HG02852 (cell line): ENCODE measurements around the gene WFDC10A.
"Not testable (repeated sequence)": the region's sequence is repeated elsewhere in the genome, so short reads cannot be mapped to it uniquely, and the experiment has no call there.

Experiments used
- ATAC-seq: cut with Tn5 transposase; IDR thresholded peaks from one replicate; pipeline ENCODE4 v1.9.1; 2021; ENCODE audit warnings: mild to moderate bottlenecking, moderate library complexity; ENCODE audit not compliant: unreplicated experiment

Gene WFDC10A

DNA sequence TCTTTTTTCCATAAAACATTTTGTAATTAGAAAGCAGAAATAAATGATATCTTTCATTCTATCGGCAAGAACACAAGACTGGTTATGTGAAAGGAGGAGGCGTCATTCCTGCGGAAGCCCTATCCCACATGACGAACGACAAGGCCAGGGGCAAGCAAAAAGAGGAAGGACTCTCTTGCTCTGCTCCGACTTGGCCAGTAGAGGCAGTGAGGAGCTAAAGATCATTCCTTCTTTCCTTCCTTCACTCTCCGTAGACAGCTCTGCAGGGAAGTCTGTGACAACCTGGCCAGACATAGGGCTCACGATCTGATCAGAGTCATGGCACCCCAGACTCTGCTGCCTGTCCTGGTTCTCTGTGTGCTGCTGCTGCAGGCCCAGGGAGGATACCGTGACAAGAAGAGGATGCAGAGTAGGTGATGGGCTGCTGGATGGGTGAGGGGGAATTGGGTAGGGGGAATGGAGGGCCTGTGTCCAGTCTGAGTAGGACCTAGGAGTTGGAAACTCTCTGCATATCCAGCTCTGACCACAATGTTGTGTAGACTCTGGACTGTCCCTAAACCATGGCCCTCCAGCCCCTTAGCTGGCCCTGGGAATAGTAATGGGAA lies at the start of gene WFDC10A:
WFDC10A (plus strand) TSS at position 244 of the 605 bp plus-strand sequence; CDS start at position 319, 75 bp downstream.
- no peak for ATAC-seq

DNA sequence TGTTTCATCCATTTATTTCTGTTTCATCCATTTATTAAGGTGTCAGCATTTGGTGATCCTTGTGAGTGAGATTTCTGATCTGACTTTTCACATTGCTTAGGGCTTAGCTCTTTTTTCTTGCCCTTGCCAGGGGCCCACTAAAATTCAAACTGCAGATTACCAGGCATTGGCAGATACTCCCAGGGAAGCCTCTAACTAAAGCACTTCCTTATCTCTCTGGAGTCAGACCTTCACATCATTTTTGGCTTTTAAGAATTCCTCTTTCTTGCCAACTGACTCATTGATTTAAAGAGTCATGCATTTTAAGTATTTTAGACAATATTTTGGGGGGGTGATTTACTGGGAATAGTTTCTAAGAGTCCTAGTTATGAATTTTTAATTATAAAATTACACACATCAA lies 47.8 kb upstream of the WFDC10A start:
- ATAC-seq: no peak

DNA sequence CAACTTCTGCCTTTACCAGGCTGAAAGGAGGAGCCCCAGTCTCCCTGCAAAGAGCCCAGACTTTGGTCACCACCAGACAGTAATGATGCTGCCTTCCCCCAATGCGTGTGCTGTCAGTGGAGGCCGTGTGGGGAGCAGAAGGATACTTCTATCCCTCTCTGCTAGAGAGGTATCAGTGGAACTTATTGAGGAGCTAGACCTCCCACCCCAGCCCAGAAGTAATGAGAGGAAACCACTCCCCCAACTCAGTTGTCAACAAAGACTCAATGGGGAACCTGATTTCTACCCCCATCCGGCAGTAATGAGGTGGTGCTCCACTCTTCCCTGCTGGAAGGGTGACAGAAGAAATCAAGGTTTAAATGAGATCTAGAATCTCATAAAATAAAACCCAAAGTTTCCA lies 46.0 kb upstream of the WFDC10A start:
- ATAC-seq: no peak

DNA sequence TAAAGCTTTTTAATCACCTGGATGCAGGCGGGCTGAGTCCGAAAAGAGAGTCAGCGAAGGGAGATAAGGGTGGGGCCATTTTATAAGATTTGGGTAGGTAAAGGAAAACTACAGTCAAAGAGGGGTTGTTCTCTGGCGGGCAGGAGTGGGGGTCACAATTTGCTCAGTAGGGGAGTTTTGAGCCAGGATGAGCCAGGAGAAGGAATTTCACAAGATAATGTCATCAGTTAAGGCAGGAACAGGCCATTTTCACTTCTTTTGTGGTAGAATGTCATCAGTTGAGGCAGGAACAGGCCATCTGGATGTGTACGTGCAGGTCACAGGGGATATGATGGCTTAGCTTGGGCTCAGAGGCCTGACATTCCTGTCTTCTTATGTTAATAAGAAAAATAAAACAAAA lies 45.2 kb upstream of the WFDC10A start:
- not testable (repeated sequence) for ATAC-seq

DNA sequence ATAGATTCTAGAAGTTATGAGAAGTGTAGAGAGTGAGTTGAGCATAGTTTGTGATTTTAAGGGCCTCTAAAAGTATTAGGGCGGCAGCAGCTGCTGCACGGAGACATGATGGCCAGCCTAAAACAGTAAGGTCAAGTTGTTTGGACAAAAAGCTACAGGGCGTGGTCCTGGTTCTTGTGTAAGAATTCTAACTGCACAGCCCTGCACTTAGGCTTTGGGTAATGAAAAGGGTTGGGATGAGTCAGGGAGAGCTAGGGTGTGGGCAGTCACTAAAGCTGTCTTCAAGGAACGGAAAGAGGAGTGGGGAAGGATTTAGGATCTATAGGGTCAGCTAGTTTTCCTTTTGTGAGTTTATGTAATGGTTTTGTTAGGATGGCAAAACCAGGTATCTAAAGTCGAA lies 43.6 kb upstream of the WFDC10A start:
- not testable (repeated sequence) for ATAC-seq

DNA sequence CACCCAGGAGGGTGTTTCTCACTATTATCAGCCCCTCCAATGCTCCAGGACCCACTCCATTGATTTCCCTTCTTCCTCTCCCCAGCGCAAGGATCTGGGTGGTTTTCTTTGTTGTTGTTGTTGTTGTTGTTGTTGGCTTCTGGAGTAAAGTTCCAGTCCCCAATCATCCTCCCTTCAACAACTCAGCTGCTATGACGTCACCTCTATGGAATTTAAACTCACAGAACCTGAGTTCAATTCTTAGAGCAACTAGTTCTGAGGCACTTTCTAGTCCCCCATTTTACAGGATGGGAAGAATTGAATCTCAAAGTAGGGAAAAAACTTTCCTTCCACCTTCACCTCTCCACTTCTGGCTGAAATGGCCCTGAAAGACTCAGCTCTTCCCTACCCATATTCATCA lies 40.7 kb upstream of the WFDC10A start:
- no peak for ATAC-seq

DNA sequence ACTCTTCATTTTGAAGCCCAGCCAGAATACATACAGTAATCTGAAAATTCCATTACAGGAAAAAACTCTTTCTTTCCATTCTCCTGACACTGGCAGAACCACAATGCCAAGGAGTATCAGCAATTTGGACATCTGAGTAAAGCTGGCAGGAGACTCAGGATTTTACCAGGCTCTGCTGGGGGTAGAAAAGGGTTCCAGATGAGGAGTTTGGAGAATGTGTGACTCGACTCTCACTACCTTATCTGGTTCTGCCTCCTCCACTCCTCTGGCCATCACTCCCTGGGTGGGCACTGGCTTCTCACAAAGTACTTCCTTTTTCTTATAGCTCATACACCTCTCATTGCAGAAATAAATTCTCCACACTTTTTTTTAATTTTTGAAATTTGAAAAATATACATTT lies 39.8 kb upstream of the WFDC10A start:
- no peak for ATAC-seq

DNA sequence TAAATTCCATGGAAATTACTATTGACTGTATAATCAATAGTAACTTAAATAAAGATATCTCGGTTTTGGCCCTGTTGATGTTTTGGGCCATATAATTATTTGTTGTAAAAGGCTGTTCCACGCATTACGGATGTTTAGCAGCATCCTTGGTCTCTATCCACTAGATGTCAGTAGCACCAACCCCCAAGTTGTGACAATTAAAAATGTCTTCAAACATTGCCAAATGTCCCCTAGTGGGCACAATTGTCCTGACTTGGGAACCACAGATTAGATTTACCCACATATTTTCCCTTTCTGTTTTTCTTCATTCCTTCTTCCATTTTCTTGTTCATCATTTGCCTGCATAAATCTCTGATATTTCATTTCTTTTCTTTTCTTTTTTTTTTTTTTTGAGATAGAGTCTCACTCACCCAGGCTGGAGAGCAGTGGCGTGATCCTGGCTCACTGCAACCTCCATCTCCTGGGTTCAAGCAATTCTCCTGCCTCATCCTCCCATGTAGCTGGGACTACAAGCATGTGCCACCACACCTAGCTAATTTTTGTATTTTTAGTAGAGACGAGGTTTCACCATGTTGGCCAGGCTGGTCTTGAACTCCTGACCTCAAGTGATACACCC lies 36.9 kb upstream of the WFDC10A start:
- no peak for ATAC-seq

DNA sequence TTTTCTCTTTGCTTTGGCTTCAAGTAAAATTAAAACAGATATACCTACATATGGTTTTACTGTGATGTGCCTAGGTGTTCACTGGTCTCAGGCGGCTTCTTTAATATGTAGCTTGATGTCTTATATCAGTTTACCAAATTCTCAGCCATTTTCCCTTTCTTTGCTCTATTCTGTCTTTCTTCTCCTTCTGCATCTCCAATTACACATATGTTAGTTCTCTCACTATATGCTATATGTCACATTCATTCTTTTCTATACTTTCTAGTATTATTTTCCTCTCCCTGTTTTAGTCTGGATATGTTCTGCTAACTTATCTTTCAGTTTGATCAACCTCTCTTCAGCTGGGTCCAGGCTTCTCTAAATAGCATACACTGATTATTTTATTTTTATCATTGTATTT lies 36.0 kb upstream of the WFDC10A start:
- ATAC-seq: no peak

DNA sequence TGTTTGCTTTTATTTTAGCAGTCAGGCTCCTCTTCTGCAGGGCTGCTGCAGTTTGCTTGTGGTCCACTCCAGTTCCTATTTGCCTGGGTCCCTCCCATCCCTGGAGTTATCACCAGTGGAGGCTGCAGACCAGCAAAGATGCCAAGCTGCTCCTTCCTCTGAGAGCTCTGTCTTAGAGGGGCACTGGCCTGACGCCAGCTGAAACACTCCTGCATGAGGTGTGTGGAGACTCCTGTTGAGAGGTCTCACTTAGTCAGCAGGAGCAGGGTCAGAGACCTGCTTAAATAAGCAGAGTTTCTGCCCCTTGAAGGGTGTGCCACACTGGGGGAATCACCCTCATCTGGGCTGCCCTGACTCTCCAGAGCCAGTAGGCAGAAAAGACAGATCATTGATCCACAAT lies 34.3 kb upstream of the WFDC10A start:
- no peak for ATAC-seq

DNA sequence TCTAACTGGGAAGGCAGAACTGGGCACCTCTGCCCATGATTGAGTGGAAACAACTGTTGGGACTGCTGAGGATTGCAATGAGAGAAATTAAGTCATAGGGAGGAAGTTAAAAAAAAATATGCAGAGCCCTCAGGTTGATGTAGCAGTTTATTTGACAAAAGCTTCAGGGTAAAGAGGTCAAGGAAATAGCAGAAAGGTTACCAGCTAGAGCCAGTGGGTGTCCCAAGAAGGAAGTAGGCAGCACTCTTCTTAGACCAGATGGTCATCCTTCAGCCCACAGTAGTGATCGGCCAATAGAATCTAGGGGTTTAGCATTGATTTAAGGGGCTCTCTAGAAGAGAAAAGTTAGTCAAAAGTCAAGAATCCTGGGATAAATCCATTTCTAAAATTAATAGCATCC lies 21.7 kb upstream of the WFDC10A start:
- ATAC-seq: no peak

DNA sequence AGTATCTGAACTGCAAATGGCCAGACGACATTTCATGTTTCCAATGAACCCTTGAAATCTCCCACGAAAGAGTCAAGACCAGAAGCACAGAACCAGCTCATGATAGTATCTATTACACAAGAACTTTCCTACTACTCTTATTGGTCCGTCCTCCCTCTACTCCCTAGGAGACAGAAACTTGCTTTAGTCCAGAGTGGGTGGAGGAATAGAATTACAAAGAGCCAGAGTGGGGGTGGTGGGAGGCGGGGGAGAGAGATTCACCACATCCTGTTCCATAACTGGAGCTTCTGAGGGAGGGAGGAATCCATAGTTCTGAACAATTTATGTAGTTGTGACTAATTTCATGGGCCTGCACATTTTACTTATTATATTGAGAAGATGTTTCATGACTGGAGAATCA lies 18.5 kb upstream of the WFDC10A start:
- ATAC-seq: no peak

DNA sequence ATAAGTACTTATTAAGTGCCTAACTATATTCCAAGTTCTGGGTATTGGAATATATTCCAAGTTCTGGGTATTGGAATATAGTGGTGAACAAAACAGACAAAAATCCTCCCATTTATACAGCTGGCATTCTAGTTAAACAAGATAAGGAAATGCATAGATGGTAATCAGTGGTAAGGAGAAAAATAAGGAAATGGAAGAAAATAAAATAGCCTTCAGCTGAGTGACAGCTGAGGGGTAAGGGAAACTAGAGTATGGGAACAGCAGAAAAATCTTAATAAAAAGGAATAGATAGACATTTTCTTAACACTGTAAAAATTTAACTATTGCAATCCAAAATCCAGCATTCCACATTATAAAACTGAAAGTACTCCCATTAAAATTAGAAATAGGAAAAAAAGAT lies 17.2 kb upstream of the WFDC10A start:
- ATAC-seq: no peak

DNA sequence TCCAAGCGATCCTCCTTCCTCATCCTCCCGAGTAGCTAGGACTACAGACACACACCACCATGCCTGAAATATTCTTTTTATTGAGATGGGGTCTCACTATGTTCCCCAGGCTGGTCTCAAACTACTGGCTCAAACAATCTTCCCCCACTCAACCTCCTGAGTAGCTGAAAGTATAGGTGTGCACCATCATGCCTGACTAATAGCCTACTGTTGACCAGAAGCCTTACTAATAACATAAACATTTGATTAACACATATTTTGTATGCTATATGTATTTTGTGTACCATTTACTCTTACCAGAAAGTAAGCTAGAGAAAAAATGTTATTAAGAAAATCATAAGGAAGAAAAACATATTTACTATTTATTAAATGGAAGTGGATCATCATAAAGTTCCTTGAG lies 11.9 kb upstream of the WFDC10A start:
- no peak for ATAC-seq

DNA sequence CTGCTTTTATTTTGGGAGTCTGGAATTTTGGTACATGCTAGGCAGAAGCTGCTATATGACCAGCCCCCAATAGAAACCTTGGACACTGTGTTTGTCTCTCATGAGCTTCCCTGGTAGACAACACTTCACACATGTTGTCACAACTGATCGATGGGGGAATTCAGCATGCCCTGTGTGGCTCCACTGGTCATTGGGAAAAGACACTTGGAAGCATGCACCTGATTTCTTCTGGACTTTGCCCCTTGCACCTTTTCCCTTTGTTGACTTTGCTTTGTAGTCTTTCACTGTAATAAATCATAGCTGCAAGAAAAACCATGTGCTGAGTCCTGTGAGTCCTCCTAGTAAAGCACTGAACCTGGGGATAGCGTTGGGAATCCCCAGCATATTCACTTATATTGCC lies 7.9 kb upstream of the WFDC10A start:
- ATAC-seq: no peak

DNA sequence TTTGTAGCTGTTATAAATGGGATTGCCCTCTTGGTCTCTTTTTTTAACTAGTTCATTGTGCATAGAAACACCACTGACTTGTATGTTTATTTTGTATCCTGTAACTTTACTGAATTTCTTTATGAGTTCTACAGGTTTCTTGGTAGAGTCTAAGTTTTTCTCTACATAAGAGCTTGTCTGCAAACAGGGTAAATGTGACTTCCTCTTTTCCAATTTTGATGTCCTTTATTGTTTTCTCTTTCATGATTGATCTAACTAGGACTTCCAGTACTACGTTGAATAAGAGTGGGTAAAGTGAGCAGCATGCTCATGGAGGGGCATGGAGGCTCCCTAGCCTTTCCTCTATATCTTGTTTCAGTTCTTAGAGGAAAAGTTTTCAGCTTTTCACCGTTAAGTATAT lies 3.0 kb upstream of the WFDC10A start:
- ATAC-seq: no peak

DNA sequence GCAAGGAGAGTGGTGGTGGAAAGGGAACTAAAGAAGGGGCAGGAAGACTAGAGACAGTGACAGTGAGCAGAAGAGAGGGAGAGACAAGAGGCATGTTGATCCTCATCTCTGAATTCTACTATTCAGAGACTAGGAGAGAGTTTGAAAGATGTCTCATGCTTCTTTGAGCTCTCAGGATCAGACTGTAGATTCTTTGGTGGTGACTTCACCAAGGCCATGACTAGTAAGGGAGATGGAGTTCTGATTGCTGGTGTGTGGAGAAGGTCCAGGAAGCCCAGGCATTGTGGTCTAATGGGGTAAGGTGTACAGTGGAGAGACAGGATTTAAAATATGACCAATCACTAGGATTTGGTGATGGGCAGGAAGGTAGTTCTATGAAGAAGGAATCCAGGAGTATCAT lies 832 bp downstream of the WFDC10A start:
- no peak for ATAC-seq

DNA sequence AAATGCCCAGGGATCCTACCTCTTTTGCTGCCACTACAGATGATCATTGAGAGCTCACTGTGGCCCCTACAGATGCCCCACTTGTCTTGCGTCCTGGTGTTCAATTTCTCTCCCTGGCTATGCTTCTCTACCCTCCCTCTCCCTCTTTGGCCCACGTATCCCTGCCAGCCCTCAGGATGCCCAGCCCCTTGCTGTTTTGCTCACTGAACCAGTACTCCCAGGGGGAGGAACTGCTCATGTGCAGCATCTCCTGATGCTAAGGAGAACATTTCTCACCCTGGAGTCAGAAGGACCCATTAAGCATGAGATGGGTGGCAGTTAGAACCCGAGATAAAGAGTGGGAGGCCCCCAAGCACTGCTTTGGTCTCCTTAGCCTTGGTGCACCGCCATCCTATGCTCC lies 1.6 kb downstream of the WFDC10A start, which contains the start of gene WFDC9:
WFDC9 (minus strand) TSS at position 101 of the 400 bp plus-strand sequence. CDS start 21,103 bp downstream, outside the sequence.
- ATAC-seq: no peak

DNA sequence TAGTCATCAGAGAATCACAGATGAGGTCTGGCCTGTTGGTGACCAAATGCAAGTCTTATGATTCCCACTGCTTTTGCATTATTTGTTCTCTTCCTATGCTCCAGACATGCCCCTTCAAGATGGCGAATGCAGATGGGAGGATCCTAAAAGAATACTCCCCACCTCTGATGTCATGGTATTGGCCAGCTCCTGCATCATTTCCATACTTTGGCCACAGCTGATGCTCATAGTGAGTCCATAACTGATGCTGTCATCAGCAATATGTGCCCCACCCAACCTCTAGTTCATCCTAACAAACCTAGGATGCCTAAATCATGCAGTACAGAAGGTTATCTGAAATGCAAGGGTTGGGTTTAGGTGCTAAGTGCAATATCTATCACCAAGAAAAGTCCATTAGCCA lies 7.0 kb downstream of the WFDC10A start:
- ATAC-seq: no peak

DNA sequence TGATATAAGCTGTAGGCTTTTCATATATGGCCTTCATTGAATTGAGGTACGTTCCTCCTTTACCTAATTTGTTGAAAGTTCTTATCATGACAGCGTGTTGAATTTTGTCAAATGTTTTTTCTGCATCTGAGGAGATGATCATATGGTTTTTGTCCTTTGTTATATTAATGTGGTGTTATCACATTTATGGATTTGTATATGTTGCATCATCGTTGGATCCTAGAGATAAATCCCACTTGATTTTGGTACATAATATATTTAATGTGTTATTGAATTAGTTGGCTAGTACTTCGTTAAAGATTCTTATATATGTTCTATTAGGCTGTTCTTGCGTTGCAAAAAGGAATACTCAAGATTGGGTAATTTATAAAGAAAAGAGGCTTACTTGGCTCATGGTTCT lies 10.1 kb downstream of the WFDC10A start:
- no peak for ATAC-seq

DNA sequence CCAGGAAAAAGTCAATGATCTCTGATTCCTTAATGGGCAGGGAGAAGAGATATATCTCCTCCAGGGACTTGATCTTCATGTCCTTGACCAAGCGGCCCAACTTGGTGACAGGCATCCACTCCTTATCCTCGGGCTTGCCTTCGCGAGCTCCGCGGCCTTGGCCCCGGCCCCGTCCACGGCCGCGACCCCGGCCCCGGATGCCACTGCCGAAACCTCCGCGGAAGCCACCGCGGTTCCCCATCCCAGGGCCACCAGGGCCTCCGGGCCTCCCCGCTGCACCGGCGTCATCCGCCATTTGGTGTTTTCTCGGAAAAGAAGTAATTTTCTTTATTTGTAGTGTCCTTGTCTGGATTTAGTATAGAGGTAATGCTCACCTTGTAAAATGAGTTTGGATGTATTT lies 11.5 kb downstream of the WFDC10A start:
- not testable (repeated sequence) for ATAC-seq

DNA sequence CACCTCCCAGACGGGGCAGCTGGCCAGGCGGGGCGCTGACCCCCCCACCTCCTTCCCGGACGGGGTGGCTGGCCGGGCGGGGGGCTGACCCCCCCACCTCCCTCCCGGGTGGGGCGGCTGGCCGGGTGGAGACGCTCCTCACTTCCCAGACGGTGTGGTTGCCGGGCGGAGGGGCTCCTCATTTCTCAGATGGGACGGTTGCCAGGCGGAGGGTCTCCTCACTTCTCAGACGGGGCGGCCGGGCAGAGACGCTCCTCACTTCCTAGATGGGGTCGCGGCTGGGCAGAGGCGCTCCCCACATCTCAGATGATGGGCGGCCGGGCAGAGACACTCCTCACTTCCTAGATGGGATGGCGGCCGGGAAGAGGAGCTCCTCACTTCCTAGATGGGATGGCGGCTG lies 16.3 kb downstream of the WFDC10A start:
- not testable (repeated sequence) for ATAC-seq

DNA sequence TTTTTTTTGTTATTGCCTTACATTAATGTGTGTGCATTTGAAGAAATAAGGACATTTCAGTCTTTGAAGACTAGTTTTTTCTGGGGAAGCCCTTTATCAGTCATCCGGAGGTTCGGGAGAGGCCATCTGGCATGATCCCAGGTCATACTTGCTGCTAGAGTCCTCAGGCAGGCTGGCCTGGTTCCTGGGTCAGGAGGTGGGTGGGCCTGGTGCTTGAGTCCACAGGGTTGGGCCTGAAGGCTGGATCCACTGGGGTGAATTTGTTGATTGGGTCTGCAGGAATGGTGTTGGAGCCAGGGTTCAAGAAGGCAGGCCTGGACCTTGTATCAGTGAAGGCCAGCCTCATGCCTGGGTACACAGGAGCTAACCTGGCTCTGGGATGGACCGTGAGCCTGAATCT lies 17.3 kb downstream of the WFDC10A start:
- no peak for ATAC-seq
